ENCODE results near the gene GRP.

Gene GRP

GRCh38 chr18:59273759-59274532 is 54.0 kb downstream of the GRP start:
- no peak overlapping the region for H3K27ac ChIP-seq
- TF ChIP-seq, protein P1, sequence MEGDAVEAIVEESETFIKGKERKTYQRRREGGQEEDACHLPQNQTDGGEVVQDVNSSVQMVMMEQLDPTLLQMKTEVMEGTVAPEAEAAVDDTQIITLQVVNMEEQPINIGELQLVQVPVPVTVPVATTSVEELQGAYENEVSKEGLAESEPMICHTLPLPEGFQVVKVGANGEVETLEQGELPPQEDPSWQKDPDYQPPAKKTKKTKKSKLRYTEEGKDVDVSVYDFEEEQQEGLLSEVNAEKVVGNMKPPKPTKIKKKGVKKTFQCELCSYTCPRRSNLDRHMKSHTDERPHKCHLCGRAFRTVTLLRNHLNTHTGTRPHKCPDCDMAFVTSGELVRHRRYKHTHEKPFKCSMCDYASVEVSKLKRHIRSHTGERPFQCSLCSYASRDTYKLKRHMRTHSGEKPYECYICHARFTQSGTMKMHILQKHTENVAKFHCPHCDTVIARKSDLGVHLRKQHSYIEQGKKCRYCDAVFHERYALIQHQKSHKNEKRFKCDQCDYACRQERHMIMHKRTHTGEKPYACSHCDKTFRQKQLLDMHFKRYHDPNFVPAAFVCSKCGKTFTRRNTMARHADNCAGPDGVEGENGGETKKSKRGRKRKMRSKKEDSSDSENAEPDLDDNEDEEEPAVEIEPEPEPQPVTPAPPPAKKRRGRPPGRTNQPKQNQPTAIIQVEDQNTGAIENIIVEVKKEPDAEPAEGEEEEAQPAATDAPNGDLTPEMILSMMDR (conservative IDR thresholded peaks at IDR 0.05) = no peak

- H3K27ac ChIP-seq = no peak overlapping the region
- TF ChIP-seq, protein P1 (conservative IDR thresholded peaks at IDR 0.05) = no peak
Measured at GRCh38 chr18:59274533-59274928, 54.6 kb downstream of the GRP start.

- TF ChIP-seq, protein P1 (conservative IDR thresholded peaks at IDR 0.05) = no peak
- peak overlapping the region; percentile 15; the same call in 1 of the 2 replicates for H3K27ac ChIP-seq
Measured at GRCh38 chr18:59275406-59275949, 55.5 kb downstream of the GRP start.

DNA sequence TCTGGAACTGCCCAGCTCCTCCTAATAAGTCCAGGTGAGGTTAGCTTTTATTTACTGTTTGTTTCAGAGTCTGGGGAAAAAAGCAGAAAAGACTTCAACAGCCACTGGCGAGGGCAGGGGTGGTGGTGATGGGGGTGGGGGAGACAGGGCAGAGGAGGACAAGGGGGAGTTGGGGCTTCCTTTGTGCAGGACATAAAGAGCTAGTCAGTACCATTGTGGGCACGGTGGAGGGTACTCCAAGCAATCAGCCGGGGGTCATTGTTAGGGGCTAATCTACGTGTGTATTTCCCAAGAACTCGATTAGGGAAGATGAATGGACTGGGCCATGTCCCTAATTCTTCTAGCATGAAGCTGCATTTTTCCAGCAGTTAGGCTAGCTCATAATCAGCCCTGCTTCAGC is 56.1 kb downstream of the GRP start:
- TF ChIP-seq, protein P1 (conservative IDR thresholded peaks at IDR 0.05) = no peak
- H3K27ac ChIP-seq = peak overlapping the region; percentile 15; the same call in 1 of the 2 replicates

GRCh38 chr18:59278793-59279192 is 58.8 kb downstream of the GRP start:
- TF ChIP-seq, protein P1 (conservative IDR thresholded peaks at IDR 0.05) = no peak
- H3K27ac ChIP-seq = no peak overlapping the region

DNA sequence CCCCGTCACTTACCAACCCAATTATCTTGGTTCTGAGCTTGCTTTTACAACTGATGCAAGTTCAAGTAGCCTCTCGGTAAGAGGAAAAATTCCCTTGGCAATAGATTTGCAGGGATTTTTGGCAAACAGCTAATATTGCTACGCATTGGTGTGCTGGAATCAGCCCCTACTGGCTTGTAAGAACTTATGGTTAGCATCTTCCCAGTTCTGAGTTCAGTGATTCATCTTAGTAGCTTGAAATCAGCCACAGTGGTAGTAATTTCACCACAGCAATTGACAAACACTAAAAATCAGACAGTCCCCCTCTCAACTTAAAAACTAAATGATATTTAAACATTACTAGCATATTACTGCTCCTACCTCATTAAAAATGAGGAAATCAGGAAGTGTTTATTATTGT is 59.2 kb downstream of the GRP start:
- TF ChIP-seq, protein P1 (conservative IDR thresholded peaks at IDR 0.05) = no peak
- H3K27ac ChIP-seq = no peak overlapping the region

GRCh38 chr18:59279722-59280121 is 59.8 kb downstream of the GRP start:
- TF ChIP-seq, protein P1 (conservative IDR thresholded peaks at IDR 0.05) = no peak
- no peak overlapping the region for H3K27ac ChIP-seq

Measured in VCaP (cell line).